Panc1 (cell line): Measurements from ENCODE around the gene PON1. TPM values are rescaled to one million over a fixed set of nuclear protein-coding genes. Genes with fewer than 3 reads are reported as not detected.

Experiments
- ATAC-seq: fragments of 200-7000 bp; cut with Tn5 transposase; 2 replicates; pipeline ENCODE4 v1.9.1; 2020; ENCODE audit warnings: mild to moderate bottlenecking, moderate library complexity
- BruUV-seq: library from RNA; stranded (reverse); fragments of 400-500 nt; replicated peaks from 2 replicates; lab custom pipeline; 2021; lab: Mats Ljungman, UMichigan
- CTCF ChIA-PET: fragments of 300-600 bp; sonication (Branson Sonifier 250); formaldehyde crosslinking; loops from one replicate; lab custom pipeline; 2022; ENCODE audit warnings: antibody characterized with exemption; lab: Charles Lee
- POLR2A ChIA-PET: fragments of 300-600 bp; sonication (Branson Sonifier 250); formaldehyde crosslinking; loops from one replicate; lab custom pipeline; 2022; ENCODE audit warnings: antibody characterized with exemption; lab: Charles Lee
- DNase-seq: peaks from one replicate; pipeline ENCODE4 v3.0.0-alpha.2; 2010; ENCODE audit warnings: low read depth, low spot score
- H3K27ac ChIP-seq: 2 replicates; pipeline ENCODE4 v1.5.1; 2011; ENCODE audit warnings: mild to moderate bottlenecking, low read length, inconsistent platforms
- H3K27me3 ChIP-seq: fragments of 200-500 bp; sonication (Bioruptor generic); 2 replicates; pipeline ENCODE4 v1.6.0; 2014; ENCODE audit warnings: low read length, inconsistent platforms; ENCODE audit not compliant: control insufficient read depth, insufficient read depth
- H3K36me3 ChIP-seq: fragments of 200-500 bp; sonication (Bioruptor generic); 2 replicates; pipeline ENCODE4 v1.5.1; 2014; ENCODE audit warnings: inconsistent platforms, mild to moderate bottlenecking, low read length, moderate library complexity; ENCODE audit not compliant: control insufficient read depth, insufficient read depth
- H3K4me1 ChIP-seq: 2 replicates; pipeline ENCODE4 v1.5.1; 2011; ENCODE audit warnings: inconsistent platforms, mild to moderate bottlenecking, low read length, moderate library complexity; ENCODE audit not compliant: control insufficient read depth, insufficient read depth
- H3K4me3 ChIP-seq, 2 experiments: 2 replicates each; pipeline ENCODE4 v1.5.1; 2011 to 2012; ENCODE audit warnings: low read depth in 2 of 2, low read length in 2 of 2, mild to moderate bottlenecking in 2 of 2, inconsistent platforms in 1 of 2, moderate library complexity in 1 of 2
- H3K9me3 ChIP-seq: fragments of 200-500 bp; sonication (Bioruptor generic); 2 replicates; pipeline ENCODE4 v1.5.1; 2014; ENCODE audit warnings: low read depth, mild to moderate bottlenecking, inconsistent platforms, low read length, moderate library complexity; ENCODE audit not compliant: control insufficient read depth, insufficient read depth
- CTCF ChIP-seq: fragments of 450-650 bp; IDR thresholded peaks from 2 replicates; pipeline ENCODE4 v1.5.1; 2017; ENCODE audit warnings: mild to moderate bottlenecking
- POLR2AphosphoS5 ChIP-seq: IDR thresholded peaks from 2 replicates; pipeline ENCODE4 v1.6.1; 2012; ENCODE audit warnings: mild to moderate bottlenecking, low read depth, low read length, moderate library complexity
- SIN3A ChIP-seq: IDR thresholded peaks from 2 replicates; pipeline ENCODE4 v1.6.1; 2012; ENCODE audit warnings: low read depth, mild to moderate bottlenecking, low read length, moderate library complexity, borderline replicate concordance; ENCODE audit not compliant: insufficient read depth
- TCF7L2 ChIP-seq: IDR thresholded peaks from 2 replicates; pipeline ENCODE4 v1.6.1; 2011; ENCODE audit warnings: mild to moderate bottlenecking, low read depth, low read length, inconsistent platforms
- in situ Hi-C: cut with HindIII; loops from 2 replicates; pipeline ENCODE4 v1.10.0; 2016; ENCODE audit warnings: low sequenced_read_pairs, low pct_unique_long_range_greater_than_20kb
- intact Hi-C: fragments of 100-400 bp; cut with micrococcal nuclease; formaldehyde crosslinking; loops from one replicate; pipeline ENCODE4 v1.10.0; 2022; ENCODE audit not compliant: unreplicated experiment
- total RNA-seq: library from RNA; stranded (reverse); gene quantifications from one replicate; pipeline ENCODE4 v1.2.1, GENCODE V29; 2021; ENCODE audit not compliant: unreplicated experiment
- TF ChIP-seq, protein P1 (sequence below), 2 experiments: IDR thresholded peaks; 2 replicates each; pipeline ENCODE4 v1.6.1; 2011 to 2012; ENCODE audit warnings: low read depth in 2 of 2, control low read depth in 1 of 2, low read length in 1 of 2, mild to moderate bottlenecking in 1 of 2, moderate library complexity in 1 of 2; ENCODE audit not compliant: insufficient read depth in 1 of 2

The PON1 gene
- total RNA-seq, 1 experiment from 2014 or later, result not detected

DNA sequence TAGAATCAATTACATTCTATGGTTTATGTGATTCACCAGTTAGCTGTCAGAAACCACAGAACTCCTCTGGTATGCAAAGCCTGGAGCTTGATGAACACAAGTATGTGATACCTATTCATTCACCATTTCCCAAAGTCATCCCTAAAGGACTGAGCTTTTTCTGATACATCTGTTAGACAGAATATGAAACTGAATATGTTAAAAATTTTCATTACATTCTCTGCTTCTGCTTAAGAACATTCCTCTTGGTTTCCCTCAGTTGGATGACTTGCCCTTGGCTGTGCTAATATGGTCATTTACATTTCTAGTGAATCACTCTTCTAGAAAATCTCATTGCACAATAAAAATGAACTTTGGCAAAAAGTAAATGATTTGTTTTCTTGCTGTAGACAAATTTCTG, 10.8 kb upstream of the PON1 start:
- POLR2A ChIA-PET, result no interaction called here
- DNase-seq (no peak), ATAC-seq (no peak)
- no peak overlapping the region for H3K4me3 ChIP-seq
- H3K36me3 ChIP-seq, result no peaks in the 10 kb centered on the region; the same call in 1 of the 2 replicates
- H3K9me3 ChIP-seq, result no peaks in the 10 kb centered on the region
- no TSS peak for BruUV-seq
- H3K27ac ChIP-seq, result no peak overlapping the region
- CTCF ChIA-PET, result no interaction called here
- intact Hi-C loops, result no loop called here
- H3K27me3 ChIP-seq, result no peaks in the 10 kb centered on the region
- no peaks in the 10 kb centered on the region for H3K4me1 ChIP-seq
- TF ChIP-seq TCF7L2, result no peak
- TF ChIP-seq SIN3A, result no peak
- TF ChIP-seq POLR2AphosphoS5, result no peak
- no peak for TF ChIP-seq CTCF
- TF ChIP-seq, protein P1, sequence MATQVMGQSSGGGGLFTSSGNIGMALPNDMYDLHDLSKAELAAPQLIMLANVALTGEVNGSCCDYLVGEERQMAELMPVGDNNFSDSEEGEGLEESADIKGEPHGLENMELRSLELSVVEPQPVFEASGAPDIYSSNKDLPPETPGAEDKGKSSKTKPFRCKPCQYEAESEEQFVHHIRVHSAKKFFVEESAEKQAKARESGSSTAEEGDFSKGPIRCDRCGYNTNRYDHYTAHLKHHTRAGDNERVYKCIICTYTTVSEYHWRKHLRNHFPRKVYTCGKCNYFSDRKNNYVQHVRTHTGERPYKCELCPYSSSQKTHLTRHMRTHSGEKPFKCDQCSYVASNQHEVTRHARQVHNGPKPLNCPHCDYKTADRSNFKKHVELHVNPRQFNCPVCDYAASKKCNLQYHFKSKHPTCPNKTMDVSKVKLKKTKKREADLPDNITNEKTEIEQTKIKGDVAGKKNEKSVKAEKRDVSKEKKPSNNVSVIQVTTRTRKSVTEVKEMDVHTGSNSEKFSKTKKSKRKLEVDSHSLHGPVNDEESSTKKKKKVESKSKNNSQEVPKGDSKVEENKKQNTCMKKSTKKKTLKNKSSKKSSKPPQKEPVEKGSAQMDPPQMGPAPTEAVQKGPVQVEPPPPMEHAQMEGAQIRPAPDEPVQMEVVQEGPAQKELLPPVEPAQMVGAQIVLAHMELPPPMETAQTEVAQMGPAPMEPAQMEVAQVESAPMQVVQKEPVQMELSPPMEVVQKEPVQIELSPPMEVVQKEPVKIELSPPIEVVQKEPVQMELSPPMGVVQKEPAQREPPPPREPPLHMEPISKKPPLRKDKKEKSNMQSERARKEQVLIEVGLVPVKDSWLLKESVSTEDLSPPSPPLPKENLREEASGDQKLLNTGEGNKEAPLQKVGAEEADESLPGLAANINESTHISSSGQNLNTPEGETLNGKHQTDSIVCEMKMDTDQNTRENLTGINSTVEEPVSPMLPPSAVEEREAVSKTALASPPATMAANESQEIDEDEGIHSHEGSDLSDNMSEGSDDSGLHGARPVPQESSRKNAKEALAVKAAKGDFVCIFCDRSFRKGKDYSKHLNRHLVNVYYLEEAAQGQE (IDR thresholded peaks at IDR 0.05; ENCODE audit: insufficient read depth in 1 of 2, low read depth in 2 of 2, low read length in 1 of 2), result no peak
- in situ Hi-C loops, result no loop called here

GRCh38 chr7:95334447-95334846, 10.1 kb upstream of the PON1 start:
- no peak overlapping the region for H3K27ac ChIP-seq
- H3K4me1 ChIP-seq, result no peaks in the 10 kb centered on the region
- POLR2A ChIA-PET, result no interaction called here
- no peak for TF ChIP-seq CTCF
- TF ChIP-seq SIN3A, result no peak
- no peak for TF ChIP-seq POLR2AphosphoS5
- no peak overlapping the region for H3K4me3 ChIP-seq
- no peak for DNase-seq
- in situ Hi-C loops (no loop called here), intact Hi-C loops (no loop called here)
- no TSS peak for BruUV-seq
- no peaks in the 10 kb centered on the region for H3K27me3 ChIP-seq
- H3K9me3 ChIP-seq, result no peaks in the 10 kb centered on the region
- no peaks in the 10 kb centered on the region; the same call in 1 of the 2 replicates for H3K36me3 ChIP-seq
- ATAC-seq, result no peak
- CTCF ChIA-PET, result no interaction called here
